ENCODE measurements around the gene ATRIP. TPM values are rescaled to one million over a fixed set of nuclear protein-coding genes. Genes with fewer than 3 reads are reported as not detected.

ATRIP gene
- total and polyA plus RNA-seq, 2 of the 8 experiments (the other 6 are each of a cell fraction or from before 2014, with no cell fraction given) = 18.5 to 20.2 TPM

GRCh38 chr3:48434591-48435222, 11.8 kb upstream of the ATRIP start:
- no peak overlapping the region for H2BK20ac ChIP-seq (ENCODE audit: low read length)
- no peak overlapping the region for H3K18ac ChIP-seq (ENCODE audit: extremely low read depth, low read length)
- no peak for FAIRE-seq
- DNase-seq (ENCODE audit: low read depth in 1 of 2, low spot score in 2 of 2) = no peak
- peaks cover 0 to 31% of the 10 kb centered on the region in 2 experiments; a peak in 1 of 4 replicates for H3K79me2 ChIP-seq (ENCODE audit: control insufficient read depth in 1 of 2, insufficient read depth in 2 of 2, low read length in 2 of 2)
- no peak overlapping the region for H2AFZ ChIP-seq (ENCODE audit: low read length)
- no peak overlapping the region; a peak in 1 of 7 replicates for H3K9ac ChIP-seq (replicated peaks in 1 of 4; ENCODE audit: extremely low read depth in 1 of 4, low read depth in 3 of 4, low read length in 3 of 4)
- peaks cover 8% of the 10 kb centered on the region; the same call in 1 of the 2 replicates for H3K23me2 ChIP-seq (ENCODE audit: low read depth, low read length)
- H3K27me3 ChIP-seq (replicated peaks in 1 of 4; ENCODE audit: control insufficient read depth in 3 of 4, extremely low read depth in 1 of 4, insufficient read depth in 3 of 4, low read length in 3 of 4) = no peaks in the 10 kb centered on the region
- 89% methylated on average over 15 of the region's 15 CpGs; no CpG with 5 or more reads in 1 of the 2 experiments for WGBS, 2 experiments (ENCODE audit: extremely low coverage in 1 of 2, insufficient coverage in 1 of 2, insufficient read length in 1 of 2, insufficient replicate concordance in 2 of 2, low coverage in 1 of 2, low lambda C conversion rate in 2 of 2, missing lambda C conversion rate in 1 of 2)
- H3K23ac ChIP-seq (ENCODE audit: insufficient read length) = no peak overlapping the region
- H2BK120ac ChIP-seq (replicated peaks; ENCODE audit: low read depth, low read length) = no peak overlapping the region
- H3K9me3 ChIP-seq (ENCODE audit: insufficient read depth in 2 of 2, low read depth in 1 of 2, low read length in 1 of 2) = no peaks in the 10 kb centered on the region
- peak overlapping the region; percentile 35; the same call in 1 of the 2 replicates for H2BK5ac ChIP-seq (ENCODE audit: low read depth, low read length)
- H2BK12ac ChIP-seq (ENCODE audit: low read depth, low read length) = no peak overlapping the region
- peaks cover 4 to 17% (median 12%) of the 10 kb centered on the region in 4 experiments; a peak in 6 of 7 replicates for H3K4me1 ChIP-seq (replicated peaks in 1 of 4; ENCODE audit: control insufficient read depth in 3 of 4, insufficient read depth in 4 of 4, low read length in 3 of 4)
- no peak overlapping the region for H3K4me2 ChIP-seq (ENCODE audit: insufficient read depth in 1 of 2, low read depth in 2 of 2, low read length in 2 of 2)
- no peak overlapping the region for H3K4ac ChIP-seq (replicated peaks; ENCODE audit: insufficient read length, low read depth, low read length)
- H3K4me3 ChIP-seq (ENCODE audit: extremely low read depth in 1 of 4, insufficient read depth in 2 of 4, low read depth in 3 of 4, low read length in 4 of 4) = no peak overlapping the region
- ChIA-PET CTCF (ENCODE audit: partially characterized antibody) (interaction anchor here (0.7 to 7.7 kb wide), 13 partner anchors 12 to 240 kb away, joined by 3 to 220 read pairs (median 19); partner anchors contain the start of gene ATRIP), POLR2A (ENCODE audit: partially characterized antibody) (interaction anchor here (1.4 to 31.5 kb wide), 5 partner anchors 9 to 161 kb away, joined by 3 to 650 read pairs (median 88); partner anchors contain the start of genes ATRIP, CCDC51 and TMA7)
- no peak overlapping the region for H3K56ac ChIP-seq (replicated peaks; ENCODE audit: insufficient read length, low read depth, low read length)
- H3K27ac ChIP-seq (ENCODE audit: low read depth, low read length) = no peak overlapping the region
- H2AK5ac ChIP-seq (ENCODE audit: low read depth, low read length) = no peak overlapping the region
- no peak overlapping the region for H2BK15ac ChIP-seq (ENCODE audit: low read length)
- H4K8ac ChIP-seq (ENCODE audit: extremely low read depth, insufficient read depth, low read length) = no peak overlapping the region
- H3K79me1 ChIP-seq (ENCODE audit: low read depth, low read length) = peaks cover 3% of the 10 kb centered on the region; the same call in 1 of the 2 replicates
- no peak overlapping the region for H3K14ac ChIP-seq (ENCODE audit: insufficient read length)
- peaks cover 4 to 26% (median 12%) of the 10 kb centered on the region in 4 experiments; a peak in 6 of 8 replicates for H3K36me3 ChIP-seq (ENCODE audit: control insufficient read depth in 2 of 4, insufficient read depth in 4 of 4, low read length in 3 of 4)
- H4K91ac ChIP-seq (replicated peaks; ENCODE audit: insufficient read length, low read length) = no peak overlapping the region
- peaks cover 0 to 4% of the 10 kb centered on the region in 2 experiments for H4K20me1 ChIP-seq (replicated peaks in 1 of 2; ENCODE audit: control insufficient read depth in 1 of 2, insufficient read depth in 2 of 2, low read length in 2 of 2)
- H4K5ac ChIP-seq (ENCODE audit: insufficient read length, low read depth, low read length) = no peak overlapping the region
- TF ChIP-seq KDM1A (IDR thresholded peaks at IDR 0.05; ENCODE audit: borderline replicate concordance, low read length) = no peak
- no peak for TF ChIP-seq SAP30 (IDR thresholded peaks at IDR 0.05; ENCODE audit: insufficient read depth, insufficient replicate concordance, low read length)
- TF ChIP-seq KDM5A (IDR thresholded peaks at IDR 0.05; ENCODE audit: low read length) = no peak
- no peak for TF ChIP-seq POU5F1 (IDR thresholded peaks at IDR 0.05; ENCODE audit: low read depth, low read length)
- TF ChIP-seq BCL11A (IDR thresholded peaks at IDR 0.05; ENCODE audit: low read depth in 2 of 2, low read length in 2 of 2) = no peak
- TF ChIP-seq SUZ12 (IDR thresholded peaks at IDR 0.05; ENCODE audit: low read length) = no peak
- TF ChIP-seq TCF12 (IDR thresholded peaks at IDR 0.05; ENCODE audit: low read depth, low read length) = no peak
- no peak for TF ChIP-seq ASH2L (IDR thresholded peaks at IDR 0.05; ENCODE audit: low read length)
- TF ChIP-seq BACH1 (IDR thresholded peaks at IDR 0.05; ENCODE audit: low read length) = no peak
- no peak for TF ChIP-seq CTBP2 (IDR thresholded peaks at IDR 0.05; ENCODE audit: borderline replicate concordance, insufficient read depth, insufficient read length, low read length)
- TF ChIP-seq JUND (IDR thresholded peaks at IDR 0.05; ENCODE audit: low read length) = no peak
- no peak for TF ChIP-seq MAFK (IDR thresholded peaks at IDR 0.05; ENCODE audit: low read depth, low read length)
- no peak for TF ChIP-seq SIX5 (IDR thresholded peaks at IDR 0.05; ENCODE audit: low read depth, low read length)

All from H1 (cell line).